D721Med (cell line): Measurements from ENCODE around the gene TGFBR3L.
A peak's percentile ranks its signal among the peaks of the same experiment; 100 is the strongest.

Source experiments
- DNase-seq: peaks from one replicate; pipeline ENCODE4 v3.0.0; 2011; ENCODE audit warnings: low spot score; ENCODE audit not compliant: insufficient read length
- FAIRE-seq: peaks from 2 replicates; lab custom pipeline; 2011; peaks lifted over from hg19 to GRCh38; lab: Jason Lieb, UNC
- CTCF ChIP-seq: IDR thresholded peaks from 2 replicates; pipeline ENCODE4 v1.5.1; 2012; ENCODE audit warnings: mild to moderate bottlenecking, control low read depth; ENCODE audit not compliant: insufficient read depth; ENCODE audit errors: missing control alignments

Gene TGFBR3L

GRCh38 chr19:7873304-7874075 is 41.1 kb upstream of the TGFBR3L start:
- no peak for FAIRE-seq
- TF ChIP-seq CTCF: no peak

GRCh38 chr19:7874076-7874896 is 40.3 kb upstream of the TGFBR3L start, which contains the start of gene PRR36:
PRR36 (minus strand) TSS chr19:7874390; CDS start chr19:7873689, 701 bp downstream.
- FAIRE-seq: no peak
- peak; percentile 77 for DNase-seq
- TF ChIP-seq CTCF: no peak

More at GRCh38 chr19:7873304-7874075, 41.1 kb upstream of the TGFBR3L start:
- peak; percentile 14 for DNase-seq

- no peak for TF ChIP-seq CTCF
- FAIRE-seq (no peak), DNase-seq (no peak)
These were observed 39.7 kb upstream of the TGFBR3L start for GRCh38 chr19:7874897-7875273.

GRCh38 chr19:7877249-7877836 is 37.3 kb upstream of the TGFBR3L start:
- no peak for DNase-seq
- no peak for TF ChIP-seq CTCF
- no peak for FAIRE-seq

- no peak for FAIRE-seq
- DNase-seq: no peak
- no peak for TF ChIP-seq CTCF
These were observed 35.4 kb upstream of the TGFBR3L start for GRCh38 chr19:7879111-7879807.

- DNase-seq: no peak
- TF ChIP-seq CTCF: no peak
- FAIRE-seq: no peak
These were observed 34.8 kb upstream of the TGFBR3L start for GRCh38 chr19:7879836-7880235.
